ENCODE measurements around the gene NDUFAF7.

- TF ChIP-seq, protein P1, sequence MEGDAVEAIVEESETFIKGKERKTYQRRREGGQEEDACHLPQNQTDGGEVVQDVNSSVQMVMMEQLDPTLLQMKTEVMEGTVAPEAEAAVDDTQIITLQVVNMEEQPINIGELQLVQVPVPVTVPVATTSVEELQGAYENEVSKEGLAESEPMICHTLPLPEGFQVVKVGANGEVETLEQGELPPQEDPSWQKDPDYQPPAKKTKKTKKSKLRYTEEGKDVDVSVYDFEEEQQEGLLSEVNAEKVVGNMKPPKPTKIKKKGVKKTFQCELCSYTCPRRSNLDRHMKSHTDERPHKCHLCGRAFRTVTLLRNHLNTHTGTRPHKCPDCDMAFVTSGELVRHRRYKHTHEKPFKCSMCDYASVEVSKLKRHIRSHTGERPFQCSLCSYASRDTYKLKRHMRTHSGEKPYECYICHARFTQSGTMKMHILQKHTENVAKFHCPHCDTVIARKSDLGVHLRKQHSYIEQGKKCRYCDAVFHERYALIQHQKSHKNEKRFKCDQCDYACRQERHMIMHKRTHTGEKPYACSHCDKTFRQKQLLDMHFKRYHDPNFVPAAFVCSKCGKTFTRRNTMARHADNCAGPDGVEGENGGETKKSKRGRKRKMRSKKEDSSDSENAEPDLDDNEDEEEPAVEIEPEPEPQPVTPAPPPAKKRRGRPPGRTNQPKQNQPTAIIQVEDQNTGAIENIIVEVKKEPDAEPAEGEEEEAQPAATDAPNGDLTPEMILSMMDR (CRISPR knock-in tag; IDR thresholded peaks at IDR 0.05) = no peak
- TF ChIP-seq USF2 (IDR thresholded peaks at IDR 0.05; ENCODE audit: low read depth, low read length) = no peak
- TF ChIP-seq USF2 (CRISPR knock-in tag; IDR thresholded peaks at IDR 0.05; ENCODE audit: borderline replicate concordance) = no peak
- TF ChIP-seq SNAPC2 (CRISPR knock-in tag; IDR thresholded peaks at IDR 0.05) = no peak
- no peak for TF ChIP-seq RAD21 (CRISPR knock-in tag; IDR thresholded peaks at IDR 0.05)
- no peak for TF ChIP-seq SIN3A (IDR thresholded peaks at IDR 0.05; ENCODE audit: borderline replicate concordance, low read depth, low read length)
- TF ChIP-seq HDAC6 (IDR thresholded peaks at IDR 0.05; ENCODE audit: low read depth, low read length) = no peak
- TF ChIP-seq ZBTB20 (CRISPR knock-in tag; IDR thresholded peaks at IDR 0.05; ENCODE audit: borderline replicate concordance, low read depth) = no peak
- TF ChIP-seq ZNF180 (CRISPR knock-in tag; IDR thresholded peaks at IDR 0.05; ENCODE audit: borderline replicate concordance, low read depth) = no peak
- no peak for TF ChIP-seq ZBTB1 (CRISPR knock-in tag; IDR thresholded peaks at IDR 0.05; ENCODE audit: borderline replicate concordance)
- TF ChIP-seq ZKSCAN8 (CRISPR knock-in tag; IDR thresholded peaks at IDR 0.05; ENCODE audit: borderline replicate concordance) = no peak
- no peak for TF ChIP-seq ZNF335 (CRISPR knock-in tag; IDR thresholded peaks at IDR 0.05)
- no peak for TF ChIP-seq ZNF317 (CRISPR knock-in tag; IDR thresholded peaks at IDR 0.05)
These were observed 12.4 kb upstream of the NDUFAF7 start for GRCh38 chr2:37219046-37219445.
